GM04503 (cell line): ENCODE measurements around the gene PDCD11.

Experiments used
- DNase-seq: peaks from one replicate; pipeline ENCODE4 v3.0.0-alpha.2; 2012; ENCODE audit warnings: low read depth

The PDCD11 gene

DNA sequence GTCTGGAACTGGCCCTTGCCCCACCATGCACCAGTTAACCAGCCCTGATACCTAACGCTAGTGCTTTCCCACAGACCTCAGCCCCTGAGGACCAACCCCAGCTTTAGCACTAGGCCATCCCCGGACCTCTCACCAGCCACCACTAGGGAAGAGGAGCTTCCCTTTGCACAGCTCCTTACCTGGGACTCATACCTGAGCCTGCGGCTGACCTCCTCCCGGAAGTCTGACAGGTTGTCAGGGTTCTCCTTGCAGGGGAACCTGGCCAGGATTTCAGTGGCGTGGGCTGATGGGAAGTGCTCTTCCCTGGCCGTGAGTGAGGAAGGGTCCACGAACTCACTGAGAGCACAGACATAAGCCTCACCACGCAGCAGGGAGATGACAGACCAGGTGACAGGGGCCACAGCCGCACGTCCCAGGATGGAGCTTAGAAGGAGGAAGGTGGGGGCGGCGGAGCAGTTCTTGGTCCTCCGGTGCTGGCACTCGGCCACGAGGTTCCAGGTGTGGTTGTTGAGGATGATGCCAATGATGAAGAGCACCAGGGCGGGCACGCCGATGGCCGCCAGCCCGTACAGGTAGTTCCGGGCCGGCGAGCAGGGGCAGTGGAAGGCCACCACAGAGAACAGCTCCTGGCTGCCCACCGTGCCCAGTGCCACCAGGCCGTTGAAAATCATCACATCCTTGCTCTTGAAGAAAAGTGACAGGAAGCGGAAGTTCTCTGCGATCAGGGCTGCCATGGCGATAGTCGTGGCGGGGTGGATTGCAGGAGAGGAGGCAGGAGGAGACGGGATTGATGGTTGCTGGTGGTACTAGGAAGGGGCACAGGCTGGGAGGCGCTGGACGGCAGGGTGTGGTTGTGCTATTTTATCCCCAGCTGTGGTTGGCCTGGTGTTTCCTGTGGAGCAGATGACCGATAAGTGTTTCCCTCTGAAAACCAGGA lies 53.0 kb downstream of the PDCD11 start:
- no peak for DNase-seq

- DNase-seq = no peak
These were observed 53.8 kb downstream of the PDCD11 start for GRCh38 chr10:103450201-103450695.

- peak; percentile 47 for DNase-seq
These were observed 54.8 kb downstream of the PDCD11 start for GRCh38 chr10:103451091-103451813.

- DNase-seq = no peak
These were observed 55.5 kb downstream of the PDCD11 start, which contains the start of gene CALHM2 for GRCh38 chr10:103451831-103452505. CALHM2 (minus strand) TSS chr10:103452370; CDS start chr10:103449941, 2,429 bp downstream.

DNA sequence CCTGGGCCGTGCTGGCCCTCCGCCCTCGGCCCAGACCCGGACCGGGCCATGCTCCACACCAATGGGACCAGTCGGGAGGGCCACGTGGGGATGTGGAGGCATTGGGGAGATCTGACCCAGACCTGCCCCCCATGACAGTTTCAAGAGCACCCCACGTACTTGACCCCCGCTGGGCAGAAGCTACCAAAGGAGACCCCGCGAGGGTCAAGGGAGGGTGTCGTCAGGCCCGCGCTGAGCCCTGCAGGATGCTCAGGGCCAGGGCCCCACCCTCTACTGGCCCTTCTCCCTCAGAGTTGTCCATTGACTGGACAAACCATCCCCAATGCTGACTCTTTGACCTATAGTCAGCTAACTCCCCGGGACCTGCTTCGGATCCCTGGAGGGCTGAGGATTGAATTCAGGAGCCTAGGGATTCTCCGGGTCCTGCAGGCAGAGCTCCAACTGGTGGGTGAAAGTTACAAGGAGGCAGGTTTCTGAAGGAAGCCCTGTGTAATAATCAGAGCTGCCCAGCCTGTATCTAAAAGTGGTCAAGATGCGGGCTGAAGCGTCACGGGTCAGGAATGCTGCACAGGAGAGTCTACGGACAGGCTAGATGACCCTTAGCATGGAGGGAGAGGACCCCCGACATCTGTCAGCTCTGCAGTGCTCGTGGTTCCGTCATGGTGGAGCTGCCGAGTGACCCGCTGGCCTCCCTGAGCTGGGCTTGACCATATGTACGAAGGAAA lies 56.2 kb downstream of the PDCD11 start:
- DNase-seq = no peak

- no peak for DNase-seq
These were observed 57.6 kb downstream of the PDCD11 start for GRCh38 chr10:103454026-103454425.

- DNase-seq = no peak
These were observed 58.8 kb downstream of the PDCD11 start for GRCh38 chr10:103455235-103455634.

DNA sequence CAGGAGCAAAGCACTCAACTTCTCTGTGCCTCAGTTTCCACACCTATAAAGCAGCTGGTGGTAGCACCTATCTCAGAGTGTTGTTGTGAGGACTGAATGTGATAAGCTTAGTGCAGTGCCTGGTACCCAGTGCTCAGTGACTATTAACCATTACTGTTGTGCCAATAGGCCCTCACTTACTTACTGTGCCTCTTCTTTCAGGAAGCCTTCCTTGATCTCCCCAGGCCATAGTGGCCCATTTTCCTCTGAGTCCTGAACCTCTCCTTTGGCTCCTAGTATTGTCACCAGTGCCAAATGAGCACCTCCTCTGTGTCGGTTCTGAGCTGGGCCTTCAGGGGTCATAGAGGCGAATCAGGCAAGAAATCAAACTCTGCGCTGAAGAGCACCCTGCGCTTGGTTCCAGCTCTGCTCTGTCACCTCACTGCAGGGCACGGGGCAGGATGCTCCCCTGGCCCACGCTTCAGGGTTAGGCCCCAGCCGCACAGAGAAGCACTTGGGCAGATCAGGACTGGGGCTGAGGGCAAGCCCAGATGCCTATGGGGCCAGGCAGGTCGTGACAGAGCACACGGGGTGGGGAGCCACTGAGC lies 59.7 kb downstream of the PDCD11 start:
- no peak for DNase-seq

- DNase-seq = no peak
These were observed 60.8 kb downstream of the PDCD11 start for GRCh38 chr10:103457176-103457712.

DNA sequence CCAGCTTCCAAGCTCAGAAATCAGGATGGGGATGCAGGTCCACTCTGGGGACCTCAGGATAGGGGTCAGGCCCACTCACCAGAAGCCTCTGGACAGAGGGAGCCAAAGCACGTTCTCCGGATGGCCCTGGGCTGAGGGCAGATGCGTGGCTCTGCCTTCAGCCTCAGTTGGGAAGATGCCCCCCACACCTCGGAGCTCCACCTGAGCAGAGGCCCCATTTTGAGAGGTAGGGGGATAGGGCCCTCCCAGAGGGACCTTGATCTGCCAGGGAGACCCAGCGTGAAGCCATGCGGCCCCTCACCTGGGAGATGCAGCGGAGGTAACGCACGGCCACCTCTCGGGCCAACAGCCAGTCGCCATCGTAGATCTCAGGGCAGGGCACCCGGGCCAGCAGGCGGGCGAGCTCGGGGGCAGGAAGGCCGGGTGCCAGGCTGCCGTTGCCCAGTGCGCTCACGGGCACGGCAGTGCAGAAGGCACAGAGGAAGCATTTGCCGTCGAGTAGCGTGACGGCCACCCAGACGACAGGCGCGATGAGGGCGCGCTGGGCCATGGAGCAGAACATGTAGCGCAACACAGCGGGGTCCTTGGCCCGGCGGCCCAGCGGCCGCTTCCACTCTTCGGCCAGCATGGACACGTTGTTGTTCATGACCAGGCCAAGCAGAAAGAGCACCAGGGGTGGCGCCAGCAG lies 61.6 kb downstream of the PDCD11 start:
- DNase-seq = no peak

DNA sequence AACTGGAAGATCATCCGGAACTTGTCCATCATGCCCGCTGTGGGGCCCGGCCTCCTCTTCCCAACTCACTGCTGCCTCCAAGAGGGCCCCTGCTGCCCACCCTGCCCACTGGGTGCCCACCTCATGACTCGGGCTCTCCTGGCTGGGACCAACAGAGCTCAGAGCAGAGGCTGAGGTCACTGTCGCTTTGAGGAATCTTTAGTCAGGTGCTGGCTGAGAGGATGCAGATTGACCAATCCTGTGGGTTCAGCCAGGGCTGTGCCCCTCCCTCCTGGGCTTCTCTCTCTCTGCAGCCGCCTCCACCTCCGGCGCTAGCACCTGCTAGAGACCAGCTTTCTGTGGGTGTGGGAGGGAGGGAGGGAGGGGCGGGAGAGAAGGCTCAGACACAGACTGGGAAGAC lies 62.3 kb downstream of the PDCD11 start, which contains the start of gene CALHM1:
CALHM1 (minus strand) TSS at position 181 of the 400 bp plus-strand sequence; CDS start at position 32, 149 bp downstream.
- DNase-seq = no peak

- DNase-seq = no peak
These were observed 63.2 kb downstream of the PDCD11 start for GRCh38 chr10:103459615-103460014.

DNA sequence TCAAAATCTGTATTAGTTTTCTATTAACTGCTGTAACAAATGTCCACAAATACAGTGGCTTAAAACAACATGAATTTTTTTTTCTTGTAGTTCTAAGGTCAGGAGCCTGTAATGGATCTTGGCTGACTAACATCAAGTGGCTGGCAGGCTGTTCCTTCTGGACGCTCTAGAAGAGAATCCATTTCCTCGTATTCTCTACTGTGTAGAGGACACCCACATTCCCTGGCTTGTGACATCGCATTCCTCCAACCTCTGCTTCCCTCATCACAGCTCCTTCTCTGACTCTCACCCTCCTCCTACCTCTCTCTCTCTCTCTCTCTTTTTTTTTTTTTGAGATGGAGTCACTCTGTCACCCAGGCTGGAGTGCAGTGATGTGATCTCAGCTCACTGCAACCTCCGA lies 67.1 kb downstream of the PDCD11 start:
- DNase-seq = no peak

GRCh38 chr10:103465411-103466179 lies 69.2 kb downstream of the PDCD11 start:
- DNase-seq = no peak

DNA sequence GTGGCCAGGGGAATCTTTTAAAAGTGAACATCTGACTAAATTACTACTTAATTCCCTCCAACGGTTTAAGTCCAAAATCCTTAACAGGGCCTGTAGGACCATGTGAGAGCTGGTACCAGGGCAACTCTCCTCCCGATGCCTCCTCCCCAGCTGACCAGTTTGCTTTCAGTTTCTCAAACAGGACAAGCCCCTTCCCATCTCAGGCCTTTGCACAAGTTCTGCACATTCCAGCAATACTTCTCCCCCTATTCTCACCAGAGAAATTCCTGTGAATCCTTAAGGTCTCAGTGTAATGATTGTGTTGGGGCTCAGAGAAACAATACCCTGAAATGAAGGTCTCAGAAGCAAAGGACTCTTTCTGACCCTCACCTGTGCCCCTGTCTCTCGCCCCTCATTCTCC lies 70.3 kb downstream of the PDCD11 start:
- no peak for DNase-seq

DNA sequence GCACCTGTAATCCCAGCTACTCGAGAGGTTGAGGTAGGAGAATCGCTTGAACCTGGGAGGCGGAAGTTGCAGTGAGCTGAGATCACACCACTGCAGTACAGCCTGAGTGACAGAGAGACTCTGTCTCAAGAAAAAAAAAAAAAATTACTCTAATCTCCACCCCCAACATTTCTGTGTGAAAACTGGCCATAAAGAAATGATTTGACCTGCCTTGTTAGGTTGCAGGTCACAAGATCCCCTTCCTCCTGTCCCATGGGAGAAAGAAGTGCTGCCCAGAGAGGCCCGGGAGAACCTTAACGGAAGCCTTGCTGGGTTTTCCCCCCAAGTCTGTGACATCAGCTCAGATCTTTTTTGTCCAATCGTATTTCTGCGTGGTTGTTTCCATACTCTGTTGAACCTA lies 71.0 kb downstream of the PDCD11 start:
- DNase-seq = no peak

- DNase-seq = no peak
These were observed 72.8 kb downstream of the PDCD11 start for GRCh38 chr10:103469201-103469600.

DNA sequence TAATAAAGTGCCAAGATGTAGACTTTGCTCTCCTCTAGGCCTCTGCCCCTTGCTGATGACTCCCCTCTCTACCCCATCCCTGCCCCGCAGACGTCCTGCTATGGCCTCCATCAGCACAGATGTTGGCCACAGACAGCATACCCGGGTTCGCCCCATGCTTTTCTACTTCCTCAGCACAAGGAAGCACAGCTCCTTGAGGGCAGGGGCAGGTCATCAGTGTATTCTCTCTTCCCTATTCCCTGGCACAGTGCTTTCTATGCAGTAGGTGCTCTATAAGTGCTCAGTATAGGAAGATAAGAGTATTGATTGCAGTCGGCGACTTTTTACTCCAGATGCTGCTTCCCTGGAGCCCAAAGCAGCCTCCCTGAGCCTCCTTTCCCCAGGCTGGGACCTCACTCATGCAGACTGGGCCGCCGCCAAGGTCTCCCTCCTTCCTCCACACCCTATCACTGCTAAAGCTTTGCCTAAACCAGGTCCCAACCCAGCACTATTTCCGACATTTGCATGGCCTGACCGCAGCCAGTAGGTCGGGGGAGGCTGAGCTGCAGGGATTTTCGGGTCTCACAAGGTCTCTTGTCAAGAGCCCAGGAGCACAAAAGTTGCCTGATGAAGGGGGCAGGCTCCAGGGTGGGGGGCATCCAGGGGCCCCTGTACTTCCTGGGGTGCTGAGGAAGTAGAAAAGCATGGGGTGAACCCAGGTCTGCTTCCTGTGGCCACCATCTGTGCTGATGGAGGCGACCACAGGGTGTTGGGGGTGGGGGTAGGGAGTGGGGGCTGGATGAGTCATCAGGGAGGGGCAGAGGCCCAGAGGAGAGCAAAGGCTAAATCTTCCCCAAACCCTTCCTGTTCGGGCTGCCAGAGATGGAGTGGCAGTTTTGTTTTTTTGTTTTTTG lies 74.6 kb downstream of the PDCD11 start:
- DNase-seq = no peak
